ENCODE results near the gene ALKBH8.

GRCh38 chr11:107457205-107457557 lies 108.4 kb downstream of the ALKBH8 start:
- TF ChIP-seq CTCF (IDR thresholded peaks at IDR 0.05) (no peak), POLR2AphosphoS5 (IDR thresholded peaks at IDR 0.05) (no peak), POLR2A (IDR thresholded peaks at IDR 0.05) (no peak)

All from sigmoid colon (tissue), 4 donors.